ENCODE measurements around the gene CDH20.

CDH20 gene

DNA sequence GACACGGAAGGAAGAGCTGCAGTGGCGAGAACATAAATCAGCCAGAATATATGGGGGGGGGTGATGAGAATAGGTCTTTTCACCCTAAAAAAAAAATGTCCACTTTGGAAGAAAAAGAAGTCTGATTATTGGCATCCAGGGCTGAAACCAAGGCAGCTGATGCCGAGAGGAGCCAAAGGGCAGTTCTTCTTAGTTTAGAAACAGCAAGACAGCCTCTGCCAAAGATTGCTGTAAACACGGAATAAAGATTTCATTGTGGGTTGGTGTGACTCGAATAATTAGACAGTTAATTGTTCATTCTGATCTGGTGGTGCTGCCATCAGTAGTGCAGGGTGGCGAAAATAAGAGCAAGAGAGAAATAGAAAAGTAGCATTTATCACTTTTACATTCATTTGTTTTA, 3.5 kb downstream of the CDH20 start:
- Histone ChIP-seq H3K36me3 (ENCODE audit: low read length) (no peaks in the 10 kb centered on the region), H3K4me2 (ENCODE audit: low read depth, low read length, poor library complexity, severe bottlenecking) (no peak overlapping the region), H3K79me2 (ENCODE audit: insufficient read depth, low read length) (no peaks in the 10 kb centered on the region), H3K4me3 (ENCODE audit: insufficient read depth, low read length, poor library complexity, severe bottlenecking) (no peak overlapping the region), H3K9me2 (replicated peaks; ENCODE audit: insufficient read depth, low read length) (no peaks in the 10 kb centered on the region), H4K20me1 (ENCODE audit: low read depth, low read length) (no peaks in the 10 kb centered on the region), H3K27ac (ENCODE audit: low read depth, low read length) (no peak overlapping the region), H2AFZ (ENCODE audit: low read depth, low read length, severe bottlenecking) (no peak overlapping the region), H3K27me3 (ENCODE audit: low read length) (no peaks in the 10 kb centered on the region), H3K9me3 (ENCODE audit: insufficient read depth, low read length) (no peaks in the 10 kb centered on the region), H3K9ac (ENCODE audit: low read length) (no peak overlapping the region), H3F3A (ENCODE audit: insufficient read depth) (no peaks in the 10 kb centered on the region)
- no peak for TF ChIP-seq EZH2phosphoT487 (conservative IDR thresholded peaks at IDR 0.05; ENCODE audit: low read length)
- TF ChIP-seq, protein P1, sequence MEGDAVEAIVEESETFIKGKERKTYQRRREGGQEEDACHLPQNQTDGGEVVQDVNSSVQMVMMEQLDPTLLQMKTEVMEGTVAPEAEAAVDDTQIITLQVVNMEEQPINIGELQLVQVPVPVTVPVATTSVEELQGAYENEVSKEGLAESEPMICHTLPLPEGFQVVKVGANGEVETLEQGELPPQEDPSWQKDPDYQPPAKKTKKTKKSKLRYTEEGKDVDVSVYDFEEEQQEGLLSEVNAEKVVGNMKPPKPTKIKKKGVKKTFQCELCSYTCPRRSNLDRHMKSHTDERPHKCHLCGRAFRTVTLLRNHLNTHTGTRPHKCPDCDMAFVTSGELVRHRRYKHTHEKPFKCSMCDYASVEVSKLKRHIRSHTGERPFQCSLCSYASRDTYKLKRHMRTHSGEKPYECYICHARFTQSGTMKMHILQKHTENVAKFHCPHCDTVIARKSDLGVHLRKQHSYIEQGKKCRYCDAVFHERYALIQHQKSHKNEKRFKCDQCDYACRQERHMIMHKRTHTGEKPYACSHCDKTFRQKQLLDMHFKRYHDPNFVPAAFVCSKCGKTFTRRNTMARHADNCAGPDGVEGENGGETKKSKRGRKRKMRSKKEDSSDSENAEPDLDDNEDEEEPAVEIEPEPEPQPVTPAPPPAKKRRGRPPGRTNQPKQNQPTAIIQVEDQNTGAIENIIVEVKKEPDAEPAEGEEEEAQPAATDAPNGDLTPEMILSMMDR (IDR thresholded peaks at IDR 0.05; ENCODE audit: insufficient read depth, low read length, poor library complexity, severe bottlenecking): no peak

DNA sequence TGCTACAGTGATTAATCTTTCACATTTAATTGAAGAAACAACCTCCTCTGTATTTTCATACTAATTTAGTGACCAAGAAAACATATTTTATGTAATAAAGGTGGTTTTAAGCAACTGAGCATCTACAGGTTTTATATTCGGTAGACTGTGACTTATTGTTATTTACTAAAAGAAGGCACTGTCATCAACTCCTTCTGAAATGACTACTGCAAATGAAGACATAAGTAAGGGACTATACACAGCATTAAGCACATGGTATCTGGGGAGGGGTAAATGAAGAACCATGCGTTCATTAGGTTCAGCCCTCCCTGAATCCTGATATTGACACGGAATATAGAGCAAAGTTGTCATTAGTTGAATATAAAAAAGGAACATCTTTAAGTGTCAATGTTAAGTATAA, 4.3 kb downstream of the CDH20 start:
- Histone ChIP-seq H3K4me2 (ENCODE audit: low read depth, low read length, poor library complexity, severe bottlenecking) (no peak overlapping the region), H3K27me3 (ENCODE audit: low read length) (no peaks in the 10 kb centered on the region), H3K9ac (ENCODE audit: low read length) (no peak overlapping the region), H2AFZ (ENCODE audit: low read depth, low read length, severe bottlenecking) (no peak overlapping the region), H3K27ac (ENCODE audit: low read depth, low read length) (no peak overlapping the region), H3F3A (ENCODE audit: insufficient read depth) (no peaks in the 10 kb centered on the region), H3K9me3 (ENCODE audit: insufficient read depth, low read length) (no peaks in the 10 kb centered on the region), H3K4me3 (ENCODE audit: insufficient read depth, low read length, poor library complexity, severe bottlenecking) (no peak overlapping the region), H3K9me2 (replicated peaks; ENCODE audit: insufficient read depth, low read length) (no peaks in the 10 kb centered on the region), H4K20me1 (ENCODE audit: low read depth, low read length) (no peaks in the 10 kb centered on the region), H3K36me3 (ENCODE audit: low read length) (no peaks in the 10 kb centered on the region), H3K79me2 (ENCODE audit: insufficient read depth, low read length) (no peaks in the 10 kb centered on the region)
- TF ChIP-seq EZH2phosphoT487 (conservative IDR thresholded peaks at IDR 0.05; ENCODE audit: low read length): no peak
- TF ChIP-seq, protein P1 (IDR thresholded peaks at IDR 0.05; ENCODE audit: insufficient read depth, low read length, poor library complexity, severe bottlenecking): no peak

DNA sequence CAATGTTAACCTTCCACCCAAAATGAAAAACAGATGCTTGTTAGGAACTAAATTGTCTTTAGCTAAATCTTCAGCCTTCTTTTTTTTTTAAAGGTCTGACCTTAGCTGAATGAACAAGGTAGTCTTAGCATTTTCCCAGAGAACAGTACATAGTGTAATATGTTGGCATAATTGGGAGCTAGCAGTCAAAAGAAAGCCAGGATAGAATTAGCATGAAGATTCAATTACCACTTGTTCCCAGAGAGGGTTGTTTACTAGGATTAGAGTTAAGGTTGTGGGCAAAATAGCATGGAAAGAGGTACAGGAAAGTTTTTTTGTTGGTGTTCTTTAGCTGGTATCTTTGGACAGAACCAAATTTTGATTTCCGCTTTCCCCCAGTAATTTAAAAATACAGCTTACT, 6.9 kb downstream of the CDH20 start:
- Histone ChIP-seq H2AFZ (ENCODE audit: low read depth, low read length, severe bottlenecking) (no peak overlapping the region), H3K9me3 (ENCODE audit: insufficient read depth, low read length) (no peaks in the 10 kb centered on the region), H3K27ac (ENCODE audit: low read depth, low read length) (no peak overlapping the region), H3K4me2 (ENCODE audit: low read depth, low read length, poor library complexity, severe bottlenecking) (no peak overlapping the region), H3F3A (ENCODE audit: insufficient read depth) (no peaks in the 10 kb centered on the region), H3K79me2 (ENCODE audit: insufficient read depth, low read length) (no peaks in the 10 kb centered on the region), H3K9me2 (replicated peaks; ENCODE audit: insufficient read depth, low read length) (no peaks in the 10 kb centered on the region), H3K4me3 (ENCODE audit: insufficient read depth, low read length, poor library complexity, severe bottlenecking) (no peak overlapping the region), H4K20me1 (ENCODE audit: low read depth, low read length) (no peaks in the 10 kb centered on the region), H3K36me3 (ENCODE audit: low read length) (no peaks in the 10 kb centered on the region), H3K27me3 (ENCODE audit: low read length) (no peaks in the 10 kb centered on the region), H3K9ac (ENCODE audit: low read length) (no peak overlapping the region)
- TF ChIP-seq, protein P1 (IDR thresholded peaks at IDR 0.05; ENCODE audit: insufficient read depth, low read length, poor library complexity, severe bottlenecking): no peak
- no peak for TF ChIP-seq EZH2phosphoT487 (conservative IDR thresholded peaks at IDR 0.05; ENCODE audit: low read length)
